HepG2 (cell line): ENCODE data around the gene CNNM2. TPM values are rescaled to one million over a fixed set of nuclear protein-coding genes. Genes with fewer than 3 reads are reported as not detected.
A peak's percentile ranks its signal among the peaks of the same experiment; 100 is the strongest.

ENCODE experiments used
- BRCA1 ChIP-seq: sonication (generic); formaldehyde crosslinking; IDR thresholded peaks from 2 replicates; pipeline ENCODE4 v1.4.0; 2020; ENCODE audit warnings: missing genetic modification reagents
- EP300 ChIP-seq, 3 experiments: sonication (generic) in 1 of 3; formaldehyde crosslinking in 1 of 3; IDR thresholded peaks; 2 replicates each; pipeline versions ENCODE4 v1.5.1 to v1.6.1; 2011 to 2020; ENCODE audit warnings: low read depth in 2 of 3, low read length in 2 of 3, borderline replicate concordance in 1 of 3, improper control_type of control experiment in 1 of 3, mild to moderate bottlenecking in 1 of 3, missing genetic modification reagents in 1 of 3, moderate library complexity in 1 of 3
- HHEX ChIP-seq: IDR thresholded peaks from 2 replicates; pipeline ENCODE4 v1.6.1; 2016; ENCODE audit warnings: control low read depth
- HNF4G ChIP-seq, 2 experiments: sonication (generic) in 1 of 2; formaldehyde crosslinking in 1 of 2; IDR thresholded peaks; 2 replicates each; pipeline versions ENCODE4 v1.4.0 to v1.6.1; 2011 to 2020; ENCODE audit warnings: borderline replicate concordance in 2 of 2, low read depth in 2 of 2, mild to moderate bottlenecking in 2 of 2, low read length in 1 of 2, missing genetic modification reagents in 1 of 2, moderate library complexity in 1 of 2
- HOXA7 ChIP-seq: sonication (generic); formaldehyde crosslinking; IDR thresholded peaks from 2 replicates; pipeline ENCODE4 v1.8.1; 2022; ENCODE audit warnings: mild to moderate bottlenecking, missing genetic modification reagents, moderate library complexity
- JDP2 ChIP-seq: sonication (generic); formaldehyde crosslinking; IDR thresholded peaks from 2 replicates; pipeline ENCODE4 v1.8.1; 2022; ENCODE audit warnings: missing genetic modification reagents, borderline replicate concordance
- MAFF ChIP-seq: IDR thresholded peaks from 2 replicates; pipeline ENCODE4 v1.6.1; 2011; ENCODE audit warnings: low read depth, low read length, improper control_type of control experiment
- MEIS1 ChIP-seq: sonication (generic); formaldehyde crosslinking; IDR thresholded peaks from 2 replicates; pipeline ENCODE4 v1.9.0; 2021; ENCODE audit warnings: mild to moderate bottlenecking, missing genetic modification reagents, moderate library complexity, borderline replicate concordance
- PHF8 ChIP-seq: sonication (generic); formaldehyde crosslinking; IDR thresholded peaks from 2 replicates; pipeline ENCODE4 v1.5.0; 2020; ENCODE audit warnings: missing genetic modification reagents
- SALL2 ChIP-seq: sonication (generic); formaldehyde crosslinking; IDR thresholded peaks from 2 replicates; pipeline ENCODE4 v1.8.1; 2023; ENCODE audit warnings: mild to moderate bottlenecking, missing genetic modification reagents, inconsistent platforms
- SMAD1 ChIP-seq: sonication (generic); formaldehyde crosslinking; IDR thresholded peaks from 2 replicates; pipeline ENCODE4 v1.4.0; 2020; ENCODE audit warnings: missing genetic modification reagents, low read depth, mild to moderate bottlenecking, borderline replicate concordance
- ZNF101 ChIP-seq: sonication (generic); formaldehyde crosslinking; IDR thresholded peaks from 2 replicates; pipeline ENCODE4 v1.4.0; 2020; ENCODE audit warnings: mild to moderate bottlenecking, low read depth, missing genetic modification reagents, borderline replicate concordance
- ZNF17 ChIP-seq: sonication (generic); formaldehyde crosslinking; IDR thresholded peaks from 2 replicates; pipeline ENCODE4 v1.5.0; 2020; ENCODE audit warnings: mild to moderate bottlenecking, missing genetic modification reagents
- ZNF317 ChIP-seq: sonication (generic); formaldehyde crosslinking; IDR thresholded peaks from 2 replicates; pipeline ENCODE4 v1.5.0; 2020; ENCODE audit warnings: mild to moderate bottlenecking, missing genetic modification reagents
- ZNF484 ChIP-seq: sonication (generic); formaldehyde crosslinking; IDR thresholded peaks from 2 replicates; pipeline ENCODE4 v1.5.1; 2020; ENCODE audit warnings: mild to moderate bottlenecking, low read depth, missing genetic modification reagents, borderline replicate concordance
- ZNF563 ChIP-seq: sonication (generic); formaldehyde crosslinking; IDR thresholded peaks from 2 replicates; pipeline ENCODE4 v1.8.0; 2022; ENCODE audit warnings: mild to moderate bottlenecking, moderate library complexity, missing genetic modification reagents
- ZNF709 ChIP-seq: sonication (generic); formaldehyde crosslinking; IDR thresholded peaks from 2 replicates; pipeline ENCODE4 v1.5.0; 2020; ENCODE audit warnings: mild to moderate bottlenecking, missing genetic modification reagents
- polyA plus RNA-seq, 8 experiments: library from polyadenylated mRNA; depleted of rRNA in 3 of 8; stranded (reverse) in 7 of 8; unstranded in 1 of 8; fragments of >200 nt; fragmentation: Illumina TruSeq in 4 of 8; extraction: Trizol in 4 of 8; gene quantifications; 2 replicates each; pipeline versions ENCODE4 v1.2.1 to v1.2.3, GENCODE V29; 2011 to 2016; ENCODE audit warnings: low read depth in 4 of 8, missing spikeins in 1 of 8, mixed read lengths in 1 of 8; ENCODE audit not compliant: insufficient read depth in 1 of 8
- total RNA-seq, 5 experiments: library from RNA; depleted of rRNA; stranded (reverse); fragments of >200 nt; fragmentation: Illumina TruSeq; extraction: Trizol; gene quantifications; 2 replicates each; pipeline ENCODE4 v1.2.3, GENCODE V29; 2016; ENCODE audit warnings: low read depth in 1 of 5
- TF ChIP-seq, protein P1 (sequence below): sonication (generic); formaldehyde crosslinking; IDR thresholded peaks from 2 replicates; pipeline ENCODE4 v1.9.0; 2021; ENCODE audit warnings: missing genetic modification reagents, borderline replicate concordance
- TF ChIP-seq, protein P2 (sequence below): sonication (generic); formaldehyde crosslinking; IDR thresholded peaks from 2 replicates; pipeline ENCODE4 v1.8.0; 2022; ENCODE audit warnings: missing genetic modification reagents, mild to moderate bottlenecking, inconsistent platforms, borderline replicate concordance
- TF ChIP-seq, protein P3 (sequence below): sonication (generic); formaldehyde crosslinking; IDR thresholded peaks from 2 replicates; pipeline ENCODE4 v1.4.0; 2020; ENCODE audit warnings: low read depth, mild to moderate bottlenecking, missing genetic modification reagents

The CNNM2 gene
- total and polyA plus RNA-seq, 2 of the 13 experiments (the other 11 are each of a cell fraction or from before 2014, with no cell fraction given): 7.1 to 9.0 TPM

DNA sequence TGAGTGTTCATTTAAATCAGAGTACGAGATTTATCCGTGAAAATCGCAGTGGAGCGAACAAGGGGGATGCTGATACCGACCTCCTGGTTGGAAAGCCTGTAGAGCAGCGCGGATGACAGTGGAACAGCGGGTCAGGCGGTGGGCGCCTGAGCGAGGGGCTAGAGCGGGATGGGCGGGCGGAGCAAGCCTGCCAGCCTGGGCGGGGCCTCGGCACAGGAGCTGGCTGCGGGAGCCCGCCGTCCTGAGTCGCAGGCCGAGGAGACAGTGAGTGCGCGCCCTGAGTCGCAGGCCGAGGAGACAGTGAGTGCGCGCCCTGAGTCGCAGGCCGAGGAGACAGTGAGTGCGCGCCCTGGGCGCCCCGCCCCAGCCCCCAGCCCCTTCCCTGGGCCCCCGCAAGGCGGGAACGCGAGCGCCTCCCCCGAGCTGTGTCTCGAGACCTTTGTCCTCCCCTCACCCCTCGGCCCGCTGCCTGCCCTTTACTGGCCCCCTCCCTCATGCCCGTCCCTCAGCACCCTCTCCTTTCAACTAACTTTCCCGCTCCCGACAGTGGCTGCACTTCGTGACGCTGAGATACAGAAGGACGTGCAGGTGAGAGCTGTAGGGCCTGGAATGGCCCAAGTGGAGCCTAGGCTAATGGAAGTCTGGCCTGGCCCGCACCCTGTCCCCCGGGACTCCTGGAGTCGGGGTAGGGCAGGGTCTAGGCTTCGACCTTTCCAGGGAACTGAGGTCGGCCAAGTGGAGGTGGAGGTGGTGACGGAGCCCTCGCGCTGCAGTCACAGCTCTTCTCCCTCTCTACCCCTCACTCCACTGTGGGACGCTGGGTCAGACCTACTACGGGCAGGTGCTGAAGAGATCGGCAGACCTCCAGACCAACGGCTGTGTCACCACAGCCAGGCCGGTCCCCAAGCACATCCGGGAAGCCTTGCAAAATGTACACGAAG, 48.6 kb upstream of the CNNM2 start, which contains the start of gene AS3MT (continued):
- TF ChIP-seq ZNF563 (CRISPR knock-in tag) (peak; percentile 62; the same call in 1 of the 2 replicates), HOXA7 (CRISPR knock-in tag) (no peak), BRCA1 (CRISPR knock-in tag) (peak; percentile 83; the same call in 1 of the 2 replicates), EP300 (IDR thresholded peaks at IDR 0.05; ENCODE audit: low read depth in 2 of 2, low read length in 2 of 2) (peak in 1 of 2 experiments; percentile 21; a peak in 2 of 4 replicates), EP300 (CRISPR knock-in tag; IDR thresholded peaks at IDR 0.05; ENCODE audit: borderline replicate concordance) (no peak), PHF8 (CRISPR knock-in tag) (peak; percentile 75), ZNF484 (no peak), ZNF101 (CRISPR knock-in tag) (0 out of 2 replicates have a peak, but pooled peaks have one; percentile 54), JDP2 (CRISPR knock-in tag) (no peak), ZNF709 (CRISPR knock-in tag) (no peak), SALL2 (peak; percentile 64; the same call in 1 of the 2 replicates), HHEX (CRISPR knock-in tag) (no peak), MAFF (no peak), HNF4G (IDR thresholded peaks at IDR 0.05; ENCODE audit: borderline replicate concordance, low read depth, low read length) (0 out of 2 replicates have a peak, but pooled peaks have one; percentile 75), HNF4G (CRISPR knock-in tag; IDR thresholded peaks at IDR 0.05; ENCODE audit: borderline replicate concordance, low read depth) (0 out of 2 replicates have a peak, but pooled peaks have one; percentile 18), ZNF317 (CRISPR knock-in tag) (peak; percentile 37; the same call in 1 of the 2 replicates), MEIS1 (CRISPR knock-in tag) (0 out of 2 replicates have a peak, but pooled peaks have one; percentile 34), ZNF17 (CRISPR knock-in tag) (no peak), SMAD1 (CRISPR knock-in tag) (peak; percentile 17; the same call in 1 of the 2 replicates)
- TF ChIP-seq, protein P1, sequence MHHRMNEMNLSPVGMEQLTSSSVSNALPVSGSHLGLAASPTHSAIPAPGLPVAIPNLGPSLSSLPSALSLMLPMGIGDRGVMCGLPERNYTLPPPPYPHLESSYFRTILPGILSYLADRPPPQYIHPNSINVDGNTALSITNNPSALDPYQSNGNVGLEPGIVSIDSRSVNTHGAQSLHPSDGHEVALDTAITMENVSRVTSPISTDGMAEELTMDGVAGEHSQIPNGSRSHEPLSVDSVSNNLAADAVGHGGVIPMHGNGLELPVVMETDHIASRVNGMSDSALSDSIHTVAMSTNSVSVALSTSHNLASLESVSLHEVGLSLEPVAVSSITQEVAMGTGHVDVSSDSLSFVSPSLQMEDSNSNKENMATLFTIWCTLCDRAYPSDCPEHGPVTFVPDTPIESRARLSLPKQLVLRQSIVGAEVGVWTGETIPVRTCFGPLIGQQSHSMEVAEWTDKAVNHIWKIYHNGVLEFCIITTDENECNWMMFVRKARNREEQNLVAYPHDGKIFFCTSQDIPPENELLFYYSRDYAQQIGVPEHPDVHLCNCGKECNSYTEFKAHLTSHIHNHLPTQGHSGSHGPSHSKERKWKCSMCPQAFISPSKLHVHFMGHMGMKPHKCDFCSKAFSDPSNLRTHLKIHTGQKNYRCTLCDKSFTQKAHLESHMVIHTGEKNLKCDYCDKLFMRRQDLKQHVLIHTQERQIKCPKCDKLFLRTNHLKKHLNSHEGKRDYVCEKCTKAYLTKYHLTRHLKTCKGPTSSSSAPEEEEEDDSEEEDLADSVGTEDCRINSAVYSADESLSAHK (CRISPR knock-in tag): no peak
- TF ChIP-seq, protein P2, sequence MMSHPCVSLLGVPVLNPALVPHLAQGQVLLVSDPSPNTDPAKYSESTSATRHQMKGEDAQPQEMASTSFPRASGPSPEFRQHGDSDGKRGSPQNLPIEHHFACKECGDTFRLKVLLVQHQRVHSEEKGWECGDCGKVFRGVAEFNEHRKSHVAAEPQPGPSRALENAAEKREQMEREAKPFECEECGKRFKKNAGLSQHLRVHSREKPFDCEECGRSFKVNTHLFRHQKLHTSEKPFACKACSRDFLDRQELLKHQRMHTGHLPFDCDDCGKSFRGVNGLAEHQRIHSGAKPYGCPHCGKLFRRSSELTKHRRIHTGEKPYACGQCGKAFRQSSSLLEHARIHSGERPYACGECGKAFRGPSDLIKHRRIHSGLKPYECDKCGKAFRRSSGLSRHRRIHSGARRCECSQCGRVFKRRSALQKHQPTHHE (CRISPR knock-in tag): 0 out of 2 replicates have a peak, but pooled peaks have one; percentile 53
- TF ChIP-seq, protein P3, sequence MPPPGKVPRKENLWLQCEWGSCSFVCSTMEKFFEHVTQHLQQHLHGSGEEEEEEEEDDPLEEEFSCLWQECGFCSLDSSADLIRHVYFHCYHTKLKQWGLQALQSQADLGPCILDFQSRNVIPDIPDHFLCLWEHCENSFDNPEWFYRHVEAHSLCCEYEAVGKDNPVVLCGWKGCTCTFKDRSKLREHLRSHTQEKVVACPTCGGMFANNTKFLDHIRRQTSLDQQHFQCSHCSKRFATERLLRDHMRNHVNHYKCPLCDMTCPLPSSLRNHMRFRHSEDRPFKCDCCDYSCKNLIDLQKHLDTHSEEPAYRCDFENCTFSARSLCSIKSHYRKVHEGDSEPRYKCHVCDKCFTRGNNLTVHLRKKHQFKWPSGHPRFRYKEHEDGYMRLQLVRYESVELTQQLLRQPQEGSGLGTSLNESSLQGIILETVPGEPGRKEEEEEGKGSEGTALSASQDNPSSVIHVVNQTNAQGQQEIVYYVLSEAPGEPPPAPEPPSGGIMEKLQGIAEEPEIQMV (CRISPR knock-in tag): no peak
